ENCODE measurements around the gene LPAR1. TPM values are rescaled to one million over a fixed set of nuclear protein-coding genes. Genes with fewer than 3 reads are reported as not detected.

Gene LPAR1, protein sequence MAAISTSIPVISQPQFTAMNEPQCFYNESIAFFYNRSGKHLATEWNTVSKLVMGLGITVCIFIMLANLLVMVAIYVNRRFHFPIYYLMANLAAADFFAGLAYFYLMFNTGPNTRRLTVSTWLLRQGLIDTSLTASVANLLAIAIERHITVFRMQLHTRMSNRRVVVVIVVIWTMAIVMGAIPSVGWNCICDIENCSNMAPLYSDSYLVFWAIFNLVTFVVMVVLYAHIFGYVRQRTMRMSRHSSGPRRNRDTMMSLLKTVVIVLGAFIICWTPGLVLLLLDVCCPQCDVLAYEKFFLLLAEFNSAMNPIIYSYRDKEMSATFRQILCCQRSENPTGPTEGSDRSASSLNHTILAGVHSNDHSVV
- total RNA-seq: 20.7 TPM

GRCh38 chr9:111038331-111039230, at the start of gene LPAR1:
Gene LPAR1, minus strand, starts transcription at chr9:111038470. Its CDS starts 66,353 bp downstream, at chr9:110972117.

Small RNAs within 50 kb of the gene (small RNA-seq; reads per million reads assigned to genes)
- gene RF00019 (ENCODE audit: low replicate concordance) (not detected), gene RNU6-432P (ENCODE audit: low replicate concordance) (not detected)
